Eye (tissue), 1 donor: Measurements from ENCODE around the gene PLSCR5.

Experiments used
- DNase-seq: peaks from one replicate; pipeline ENCODE4 v3.0.0-alpha.2; 2015

Gene PLSCR5

GRCh38 chr3:146543461-146544001, 61.6 kb downstream of the PLSCR5 start:
- DNase-seq: peak; percentile 68

DNA sequence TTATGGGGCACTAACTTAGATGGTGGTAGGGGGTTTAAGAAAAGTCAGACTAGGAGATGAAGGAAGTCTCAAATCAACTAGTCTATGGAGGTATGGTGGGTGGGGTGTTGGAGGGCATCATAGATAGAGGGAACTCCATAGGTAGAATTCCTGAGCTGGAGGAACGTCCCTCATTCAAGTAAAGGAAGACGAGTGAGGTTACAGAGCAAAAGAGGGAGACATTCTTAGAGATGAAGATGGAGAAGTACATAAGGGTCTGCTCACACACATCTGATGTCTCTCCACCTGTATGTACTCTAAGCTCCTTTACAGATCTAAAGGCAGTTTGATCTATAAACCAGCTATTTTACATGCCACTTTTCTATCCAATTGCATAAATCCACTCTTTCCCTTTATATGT, 62.2 kb downstream of the PLSCR5 start:
- no peak for DNase-seq

DNA sequence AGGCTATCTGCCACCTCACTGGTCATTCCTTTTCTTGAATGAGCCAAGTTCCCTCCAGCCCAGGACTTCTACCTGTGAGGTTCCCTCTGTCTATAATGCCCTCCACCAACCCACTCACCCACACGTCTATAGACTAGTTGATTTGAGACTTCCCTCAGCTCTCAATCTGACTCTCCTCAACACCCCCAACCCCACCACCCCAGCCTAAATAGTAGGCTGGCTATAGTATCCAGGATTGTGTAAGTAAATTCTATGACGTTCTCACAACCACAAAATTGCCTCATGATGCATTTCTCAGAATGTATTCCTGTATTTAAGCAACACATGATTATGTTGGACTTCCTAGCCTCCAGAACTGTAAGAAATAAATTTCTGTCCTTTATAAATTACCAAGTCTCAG, 63.0 kb downstream of the PLSCR5 start:
- no peak for DNase-seq

GRCh38 chr3:146540978-146541377, 64.2 kb downstream of the PLSCR5 start:
- no peak for DNase-seq

DNA sequence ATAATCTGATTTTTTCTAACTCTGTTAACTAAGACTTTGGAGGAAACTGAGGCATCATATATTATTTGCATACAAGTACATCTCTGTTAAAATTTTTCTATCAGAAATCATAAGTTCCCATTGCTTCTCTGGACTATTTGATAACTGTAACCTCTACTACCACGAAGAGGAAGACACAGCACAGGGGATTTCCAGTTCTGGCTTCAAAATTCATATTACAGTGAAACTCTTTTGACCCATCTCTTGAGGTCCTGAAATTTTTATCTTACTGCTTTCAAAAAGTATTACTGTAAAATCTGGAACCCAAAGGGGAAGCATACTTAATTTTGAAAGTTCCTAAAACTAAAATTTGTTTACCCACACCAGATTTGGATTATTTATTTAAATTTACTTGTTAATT, 64.9 kb downstream of the PLSCR5 start:
- DNase-seq: no peak

- no peak for DNase-seq
These were observed 65.8 kb downstream of the PLSCR5 start for GRCh38 chr3:146539315-146539714.

- no peak for DNase-seq
These were observed 67.5 kb downstream of the PLSCR5 start for GRCh38 chr3:146537603-146538002.

DNA sequence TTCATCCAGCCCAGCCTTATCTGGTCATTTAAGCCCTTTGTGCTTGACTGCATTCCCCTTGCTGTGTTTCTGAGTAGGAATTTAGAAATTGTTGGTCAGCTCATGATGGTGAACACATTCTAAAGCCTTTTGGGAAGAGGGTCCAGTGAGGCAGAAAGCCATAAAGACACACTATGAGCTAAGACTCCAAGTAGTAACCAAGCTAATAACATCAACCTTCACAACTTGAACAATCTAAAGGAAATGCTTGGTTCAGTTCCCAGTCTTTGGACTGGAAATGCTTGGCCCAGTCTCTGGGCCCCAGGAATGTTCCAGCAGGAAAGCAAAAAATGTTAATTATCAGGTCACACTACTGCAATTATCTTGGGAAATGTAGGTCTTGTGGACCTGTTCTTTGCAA, 68.5 kb downstream of the PLSCR5 start:
- DNase-seq: no peak
